K562 (cell line): ENCODE results near the gene SMG6.
"Not testable (repeated sequence)": the region's sequence is repeated elsewhere in the genome, so short reads cannot be mapped to it uniquely, and the experiment has no call there.

Experiments
- EGR1 ChIP-seq: fragments of 450-650 bp; conservative IDR thresholded peaks from 2 replicates; pipeline ENCODE4 v1.6.1; 2017; ENCODE audit warnings: mild to moderate bottlenecking
- RNF2 ChIP-seq: sonication (generic); IDR thresholded peaks from 2 replicates; pipeline ENCODE4 v1.6.1; 2016

DNA sequence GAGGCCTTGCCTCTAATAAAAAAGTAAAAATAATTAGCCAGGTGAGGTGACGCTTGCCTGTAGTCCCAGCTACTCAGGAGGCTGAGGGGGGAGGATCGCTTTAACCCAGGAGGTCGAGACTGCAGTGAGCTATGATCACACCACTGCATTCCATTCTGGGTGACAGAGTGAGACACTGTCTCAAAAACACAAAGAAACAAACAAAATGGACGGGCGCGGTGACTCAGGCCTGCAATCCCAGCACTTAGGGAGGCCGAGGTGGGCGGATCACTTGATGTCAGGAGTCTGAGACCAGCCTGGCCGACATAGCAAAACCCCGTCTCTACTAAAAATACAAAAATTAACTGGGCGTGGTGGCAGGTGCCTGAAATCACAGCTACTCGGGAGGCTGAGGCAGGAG, 137.9 kb downstream of the SMG6 start:
- not testable (repeated sequence) for TF ChIP-seq RNF2
- 0 out of 2 replicates have a peak, but pooled peaks have one; percentile 9 for TF ChIP-seq EGR1
